Tibial nerve (tissue), 4 donors: ENCODE measurements around the gene GRIP2. TPM values are rescaled to one million over a fixed set of nuclear protein-coding genes. Genes with fewer than 3 reads are reported as not detected.

Experiments
- DNase-seq, 2 donors: peaks; one replicate each; pipeline ENCODE4 v3.0.0-alpha.2; 2019; ENCODE audit warnings: low spot score in 2 of 2
- H3K27ac ChIP-seq, 4 donors: fragments of 200-600 bp; sonication (generic) in 3 of 4; one replicate each; pipeline ENCODE4 v1.5.1; 2017 to 2019; ENCODE audit warnings: mild to moderate bottlenecking in 1 of 4
- H3K27me3 ChIP-seq, 2 donors: fragments of 200-600 bp; sonication (generic) in 1 of 2; one replicate each; pipeline versions ENCODE4 v1.5.1 to v1.6.0; 2017 to 2019
- H3K36me3 ChIP-seq, 3 donors: fragments of 200-600 bp; sonication (generic); one replicate each; pipeline ENCODE4 v1.5.1; 2018 to 2019
- H3K4me1 ChIP-seq, 4 donors: fragments of 200-600 bp; sonication (generic) in 3 of 4; one replicate each; pipeline ENCODE4 v1.5.1; 2017 to 2019
- H3K4me3 ChIP-seq, 4 donors: fragments of 200-600 bp; sonication (generic) in 3 of 4; one replicate each; pipeline ENCODE4 v1.5.1; 2017 to 2019; ENCODE audit warnings: mild to moderate bottlenecking in 1 of 4, moderate library complexity in 1 of 4
- H3K9me3 ChIP-seq, 4 donors: fragments of 200-600 bp; sonication (generic) in 3 of 4; one replicate each; pipeline ENCODE4 v1.5.1; 2017 to 2019
- EP300 ChIP-seq, 2 donors: sonication (generic); formaldehyde crosslinking; IDR thresholded peaks; one replicate each; pipeline ENCODE4 v1.6.1; 2017; ENCODE audit warnings: antibody characterized with exemption in 2 of 2, mild to moderate bottlenecking in 1 of 2
- POLR2A ChIP-seq, 2 donors: fragments of 450-650 bp; IDR thresholded peaks; one replicate each; pipeline ENCODE4 v1.6.1; 2017; ENCODE audit warnings: antibody characterized with exemption in 2 of 2, mild to moderate bottlenecking in 2 of 2, moderate library complexity in 2 of 2
- WGBS, 2 donors: methylation state at CpG; one replicate each; pipeline ENCODE4 v1.1.5; 2018; 5-methylcytosine and 5-hydroxymethylcytosine counted together
- total RNA-seq, 4 donors: library from RNA; depleted of rRNA; stranded (reverse); fragments of >200 nt; gene quantifications; one replicate each; pipeline ENCODE4 v1.1.0, GENCODE V29; 2016
- TF ChIP-seq, protein P1 (sequence below), 5 experiments: fragments of 200-600 bp in 3 of 5; fragments of 450-650 bp in 2 of 5; sonication (generic) in 3 of 5; IDR thresholded peaks; one replicate each; pipeline ENCODE4 v1.5.1; 2016 to 2019; ENCODE audit warnings: antibody characterized with exemption in 5 of 5, mild to moderate bottlenecking in 3 of 5, moderate library complexity in 2 of 5

The GRIP2 gene
- total RNA-seq, 4 donors from 2014 or later: 0.21 to 1.5 (median 0.99) TPM

DNA sequence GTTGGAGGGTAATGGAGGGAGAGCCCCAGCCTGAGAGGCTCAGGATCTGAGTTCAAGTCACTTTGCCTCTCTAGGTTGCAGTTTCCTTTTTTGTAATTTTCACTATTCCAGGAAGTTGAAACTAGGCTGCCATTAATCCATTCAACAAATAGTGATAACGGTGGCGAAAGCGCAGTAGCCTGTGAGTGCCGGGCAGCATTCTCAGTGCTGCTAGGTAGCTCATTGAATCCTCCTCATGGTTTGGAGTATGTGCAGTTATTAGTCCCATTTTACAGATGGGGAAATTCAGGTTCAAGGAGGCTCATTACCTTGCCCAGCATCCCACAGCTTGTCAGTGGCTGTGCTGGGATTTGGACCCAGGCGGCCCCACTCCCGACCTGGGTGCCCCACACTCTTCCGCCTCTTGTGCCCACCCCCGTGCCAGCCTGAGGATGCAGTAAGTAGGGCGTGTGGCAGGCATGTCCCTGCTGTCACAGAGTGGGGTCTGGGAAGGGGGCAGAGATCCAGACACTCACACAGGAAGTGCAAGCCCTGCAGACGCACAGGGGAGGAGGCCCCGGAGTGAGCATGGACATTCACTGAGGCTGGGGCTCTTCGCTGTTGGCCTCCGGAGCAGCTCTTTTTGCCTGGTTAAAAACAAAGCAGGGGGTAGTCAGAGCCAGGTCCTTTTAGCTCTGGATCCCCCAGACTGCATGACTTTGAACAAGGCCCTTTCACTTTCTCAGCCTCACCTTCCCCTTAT is 79.0 kb downstream of the GRIP2 start:
- 80 to 81% methylated on average over 13 of the region's 13 CpGs for WGBS, 2 donors
- Histone ChIP-seq H3K4me1 (peaks cover 0 to 14% (median 0%) of the 10 kb centered on the region in 4 donors), H3K9me3 (no peaks in the 10 kb centered on the region), H3K27me3 (no peaks in the 10 kb centered on the region), H3K4me3 (no peak overlapping the region), H3K27ac (peak overlapping the region in 2 of 4 donors; percentile 4 to 16), H3K36me3 (peaks cover 0 to 17% (median 0%) of the 10 kb centered on the region in 3 donors)
- no peak for DNase-seq
- TF ChIP-seq EP300 (IDR thresholded peaks at IDR 0.05): no peak
- no peak for TF ChIP-seq POLR2A (IDR thresholded peaks at IDR 0.05)
- TF ChIP-seq, protein P1, sequence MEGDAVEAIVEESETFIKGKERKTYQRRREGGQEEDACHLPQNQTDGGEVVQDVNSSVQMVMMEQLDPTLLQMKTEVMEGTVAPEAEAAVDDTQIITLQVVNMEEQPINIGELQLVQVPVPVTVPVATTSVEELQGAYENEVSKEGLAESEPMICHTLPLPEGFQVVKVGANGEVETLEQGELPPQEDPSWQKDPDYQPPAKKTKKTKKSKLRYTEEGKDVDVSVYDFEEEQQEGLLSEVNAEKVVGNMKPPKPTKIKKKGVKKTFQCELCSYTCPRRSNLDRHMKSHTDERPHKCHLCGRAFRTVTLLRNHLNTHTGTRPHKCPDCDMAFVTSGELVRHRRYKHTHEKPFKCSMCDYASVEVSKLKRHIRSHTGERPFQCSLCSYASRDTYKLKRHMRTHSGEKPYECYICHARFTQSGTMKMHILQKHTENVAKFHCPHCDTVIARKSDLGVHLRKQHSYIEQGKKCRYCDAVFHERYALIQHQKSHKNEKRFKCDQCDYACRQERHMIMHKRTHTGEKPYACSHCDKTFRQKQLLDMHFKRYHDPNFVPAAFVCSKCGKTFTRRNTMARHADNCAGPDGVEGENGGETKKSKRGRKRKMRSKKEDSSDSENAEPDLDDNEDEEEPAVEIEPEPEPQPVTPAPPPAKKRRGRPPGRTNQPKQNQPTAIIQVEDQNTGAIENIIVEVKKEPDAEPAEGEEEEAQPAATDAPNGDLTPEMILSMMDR (IDR thresholded peaks at IDR 0.05): no peak

DNA sequence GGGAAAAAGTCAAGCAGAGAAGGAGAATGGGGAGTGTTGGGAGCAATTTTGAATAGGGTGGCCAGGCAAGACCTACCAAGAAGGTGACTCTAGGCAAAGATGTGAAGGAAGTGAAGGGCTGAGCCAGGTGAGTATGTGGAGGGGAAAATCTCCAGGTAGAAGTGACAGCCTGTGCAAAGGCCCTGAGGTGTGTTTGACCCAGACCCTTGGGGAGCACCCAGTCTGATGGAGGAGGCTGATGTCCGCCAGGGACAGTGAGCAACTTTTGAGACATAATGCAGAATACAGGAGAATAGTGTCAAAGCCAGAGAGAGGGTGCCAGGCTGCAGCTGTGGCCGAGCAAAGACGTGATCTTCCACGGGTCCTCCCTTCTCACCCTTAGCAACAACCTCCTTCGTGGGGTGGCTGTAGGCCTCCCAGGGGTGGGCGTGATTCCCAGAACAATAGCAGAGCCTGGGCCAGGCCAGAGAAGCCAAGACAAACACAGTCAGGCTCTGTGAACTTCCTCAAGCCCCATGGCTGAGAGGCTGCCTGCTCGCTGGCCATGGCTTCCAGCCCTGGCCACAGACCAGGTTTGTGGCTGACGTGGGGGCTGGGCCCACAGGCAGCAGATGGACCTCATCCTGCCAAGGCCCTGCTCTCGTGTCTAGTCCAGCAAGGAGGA is 79.7 kb downstream of the GRIP2 start:
- no peak overlapping the region for H3K4me3 ChIP-seq
- no peaks in the 10 kb centered on the region for H3K27me3 ChIP-seq
- WGBS, 2 donors: 24 to 32% methylated on average over 5 to 9 of the region's 9 CpGs
- DNase-seq: peak; percentile 36 to 51
- peaks cover 0 to 17% (median 0%) of the 10 kb centered on the region in 3 donors for H3K36me3 ChIP-seq
- peaks cover 0 to 14% (median 0%) of the 10 kb centered on the region in 4 donors for H3K4me1 ChIP-seq
- no peaks in the 10 kb centered on the region for H3K9me3 ChIP-seq
- no peak for TF ChIP-seq POLR2A (IDR thresholded peaks at IDR 0.05)
- TF ChIP-seq EP300 (IDR thresholded peaks at IDR 0.05): peak in 1 of 2 donors; percentile 62
- peak overlapping the region in 2 of 4 donors; percentile 4 to 16 for H3K27ac ChIP-seq

DNA sequence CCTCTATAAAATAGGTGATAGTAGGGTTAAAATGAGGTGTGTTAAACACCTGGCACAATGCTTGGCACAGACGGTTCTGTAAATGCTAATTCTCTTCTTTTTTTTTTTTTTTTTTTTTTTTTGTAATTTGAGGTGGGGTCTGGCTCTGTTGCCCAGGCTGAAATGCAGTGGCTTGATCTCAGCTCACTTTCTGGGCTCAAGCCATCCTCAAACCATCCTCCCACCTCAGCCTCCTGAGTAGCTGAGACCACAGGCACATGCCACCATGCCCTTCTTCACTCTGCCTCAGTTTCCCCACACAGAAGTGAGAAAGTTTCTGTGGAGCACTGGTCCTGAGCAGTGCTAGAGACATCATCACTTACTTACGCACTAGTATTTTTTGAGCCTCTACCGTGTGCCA is 80.4 kb downstream of the GRIP2 start:
- Histone ChIP-seq H3K27ac (no peak overlapping the region), H3K4me3 (no peak overlapping the region), H3K27me3 (no peaks in the 10 kb centered on the region), H3K36me3 (peaks cover 0 to 17% (median 0%) of the 10 kb centered on the region in 3 donors), H3K9me3 (no peaks in the 10 kb centered on the region), H3K4me1 (peaks cover 0 to 14% (median 0%) of the 10 kb centered on the region in 4 donors)
- no peak for TF ChIP-seq POLR2A (IDR thresholded peaks at IDR 0.05)
- TF ChIP-seq, protein P1 (IDR thresholded peaks at IDR 0.05): no peak
- TF ChIP-seq EP300 (IDR thresholded peaks at IDR 0.05): no peak
- WGBS, 2 donors: 43 to 85% methylated on average over 3 of the region's 3 CpGs
- no peak for DNase-seq

DNA sequence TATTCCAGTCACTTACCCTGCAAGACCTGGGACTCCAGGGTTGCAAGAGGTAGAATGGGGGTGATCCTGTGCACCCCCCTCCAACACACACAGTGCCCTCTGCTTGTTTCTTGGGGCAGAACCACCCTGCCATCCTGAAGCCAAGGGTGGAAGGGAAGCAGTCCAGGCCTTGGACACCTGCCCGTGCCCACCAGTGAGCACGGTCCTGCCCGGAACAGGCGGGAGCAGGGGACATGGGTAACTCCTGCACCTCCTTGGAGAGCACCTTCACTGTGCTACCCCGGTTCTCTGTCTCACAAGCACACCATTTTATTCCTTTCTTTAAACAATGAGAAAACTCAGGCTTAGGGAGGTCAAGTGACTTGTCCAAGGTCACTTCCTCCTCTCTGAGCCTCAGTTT is 80.8 kb downstream of the GRIP2 start:
- H3K9me3 ChIP-seq: no peaks in the 10 kb centered on the region
- 89 to 92% methylated on average over 5 of the region's 5 CpGs for WGBS, 2 donors
- TF ChIP-seq, protein P1 (IDR thresholded peaks at IDR 0.05): no peak
- TF ChIP-seq EP300 (IDR thresholded peaks at IDR 0.05): no peak
- TF ChIP-seq POLR2A (IDR thresholded peaks at IDR 0.05): no peak

DNA sequence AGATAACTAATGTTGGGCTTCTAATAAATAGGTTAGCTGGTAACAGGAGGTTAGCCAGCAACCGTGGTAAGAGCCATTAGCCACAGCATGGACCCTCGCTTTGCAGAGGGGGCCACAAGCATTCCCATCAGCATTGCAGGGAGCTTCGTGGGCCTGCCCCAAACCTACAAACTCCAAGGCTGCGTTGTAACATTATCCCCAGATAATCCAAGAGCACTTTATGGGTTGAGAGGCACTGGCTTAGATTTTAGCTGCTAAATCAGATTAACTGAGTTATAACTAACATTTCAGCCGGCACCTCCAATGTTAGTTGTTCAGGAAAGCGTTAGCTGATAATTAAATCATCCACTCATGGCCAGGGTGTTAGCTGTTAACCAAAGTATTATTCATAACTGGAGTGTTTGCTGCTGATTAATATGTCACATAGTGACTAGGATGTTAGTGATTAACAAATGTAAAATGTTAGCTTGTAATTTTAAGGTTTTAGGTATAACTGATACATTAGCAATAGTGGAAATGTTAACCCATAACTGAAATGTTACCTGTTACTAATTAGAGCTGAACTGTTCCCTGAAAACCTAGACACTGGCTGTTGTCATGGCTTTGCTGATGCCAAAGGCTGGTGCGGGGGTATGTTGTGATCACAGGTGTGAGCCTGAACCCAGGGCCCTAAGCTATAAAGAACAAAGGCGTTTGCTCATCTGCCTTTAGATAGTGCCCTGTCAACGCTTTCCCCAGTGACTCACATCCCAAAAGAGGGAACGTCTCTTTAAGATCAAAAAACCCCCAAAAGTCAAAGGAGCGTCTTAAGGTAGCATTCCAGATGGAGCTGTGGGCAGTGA is 81.5 kb downstream of the GRIP2 start:
- TF ChIP-seq POLR2A (IDR thresholded peaks at IDR 0.05) (no peak), EP300 (IDR thresholded peaks at IDR 0.05) (no peak)
- TF ChIP-seq, protein P1 (IDR thresholded peaks at IDR 0.05): no peak
- 73 to 83% methylated on average over 11 of the region's 11 CpGs for WGBS, 2 donors
- H3K4me3 ChIP-seq: no peak overlapping the region
- H3K27me3 ChIP-seq: no peaks in the 10 kb centered on the region
- DNase-seq: no peak
- H3K4me1 ChIP-seq: peaks cover 0 to 22% (median 0%) of the 10 kb centered on the region in 4 donors
- no peak overlapping the region for H3K27ac ChIP-seq
- H3K36me3 ChIP-seq: peaks cover 0 to 7% (median 0%) of the 10 kb centered on the region in 3 donors
- no peaks in the 10 kb centered on the region for H3K9me3 ChIP-seq

More for the DNA sequence above, 80.8 kb downstream of the GRIP2 start:
- H3K4me3 ChIP-seq: no peak overlapping the region
- peaks cover 0 to 16% (median 0%) of the 10 kb centered on the region in 4 donors for H3K4me1 ChIP-seq
- no peak overlapping the region for H3K27ac ChIP-seq
- no peaks in the 10 kb centered on the region for H3K27me3 ChIP-seq
- no peak for DNase-seq
- H3K36me3 ChIP-seq: peaks cover 0 to 14% (median 0%) of the 10 kb centered on the region in 3 donors
